Hypothalamus (tissue), 51 donors: Measurements from ENCODE around the gene PPIF.

Experiments used
- DNase-seq, 51 donors: peaks; one replicate each; lab custom pipeline; 2025; lab: John Stamatoyannopoulos, UW

Gene PPIF

GRCh38 chr10:79397575-79398303, 50.5 kb downstream of the PPIF start:
- DNase-seq, result no peak

- no peak for DNase-seq
Measured at GRCh38 chr10:79398642-79399041, 51.4 kb downstream of the PPIF start.

GRCh38 chr10:79399223-79399831, 52.1 kb downstream of the PPIF start:
- peak in 37 of 51 donors; percentile 29 to 87 (median 74) for DNase-seq

GRCh38 chr10:79400146-79401004, 53.1 kb downstream of the PPIF start:
- DNase-seq, result peak in 13 of 51 donors; percentile 32 to 68 (median 49)

GRCh38 chr10:79401015-79401921, 54.0 kb downstream of the PPIF start:
- DNase-seq, result peak in 4 of 51 donors; percentile 35 to 69 (median 52)

GRCh38 chr10:79402625-79402946, 55.3 kb downstream of the PPIF start:
- DNase-seq, result no peak

GRCh38 chr10:79402951-79403350, 55.7 kb downstream of the PPIF start:
- no peak for DNase-seq

GRCh38 chr10:79403441-79404230, 56.4 kb downstream of the PPIF start:
- peak in 32 of 51 donors; percentile 47 to 89 (median 62) for DNase-seq

- DNase-seq, result no peak
Measured at GRCh38 chr10:79404231-79404609, 57.0 kb downstream of the PPIF start.

- DNase-seq, result no peak
Measured at GRCh38 chr10:79404690-79405131, 57.4 kb downstream of the PPIF start.
